Right atrium auricular region (tissue), 2 donors: Measurements from ENCODE around the gene CHKB. TPM values are rescaled to one million over a fixed set of nuclear protein-coding genes. Genes with fewer than 3 reads are reported as not detected.
"Not testable (repeated sequence)": the region's sequence is repeated elsewhere in the genome, so short reads cannot be mapped to it uniquely, and the experiment has no call there.

ENCODE experiments used
- DNase-seq: peaks from one replicate; pipeline ENCODE4 v3.0.0-alpha.2; 2019; ENCODE audit warnings: low spot score
- H3K27ac ChIP-seq, 2 donors: fragments of 200-600 bp; sonication (generic); 1 replicate in 1 of 2; 2 replicates in 1 of 2; pipeline ENCODE4 v1.5.1; 2016 to 2019
- H3K27me3 ChIP-seq, 2 donors: fragments of 200-600 bp; sonication (generic); one replicate each; pipeline versions ENCODE4 v1.5.1 to v1.6.0; 2017 to 2019
- H3K36me3 ChIP-seq: fragments of 200-600 bp; sonication (generic); one replicate; pipeline ENCODE4 v1.5.1; 2016
- H3K4me1 ChIP-seq, 2 donors: fragments of 200-600 bp; sonication (generic); one replicate each; pipeline versions ENCODE4 v1.5.1 to v1.6.0; 2017 to 2019
- H3K4me3 ChIP-seq, 2 donors: fragments of 200-600 bp; sonication (generic); 1 replicate in 1 of 2; 2 replicates in 1 of 2; pipeline ENCODE4 v1.5.1; 2017 to 2019; ENCODE audit warnings: mild to moderate bottlenecking in 1 of 2, moderate library complexity in 1 of 2
- H3K9me3 ChIP-seq, 2 donors: fragments of 200-600 bp; sonication (generic); one replicate each; pipeline ENCODE4 v1.5.1; 2019
- CTCF ChIP-seq, 2 donors: fragments of 200-600 bp; sonication (generic); IDR thresholded peaks; one replicate each; pipeline ENCODE4 v1.5.1; 2019; ENCODE audit warnings: antibody characterized with exemption in 2 of 2
- total RNA-seq, 2 donors: library from RNA; depleted of rRNA; stranded (reverse); fragments of >200 nt; gene quantifications; one replicate each; pipeline ENCODE4 v1.1.0, GENCODE V29; 2016

CHKB gene
- total RNA-seq, 2 donors from 2014 or later: 25.1 to 29.5 TPM

GRCh38 chr22:50535113-50535512 lies 47.5 kb downstream of the CHKB start:
- Histone ChIP-seq H3K4me3 (no peak overlapping the region), H3K36me3 (no peaks in the 10 kb centered on the region), H3K27ac (no peak overlapping the region), H3K4me1 (peaks cover 0 to 35% of the 10 kb centered on the region in 2 donors), H3K27me3 (peaks cover 0 to 7% of the 10 kb centered on the region in 2 donors), H3K9me3 (no peaks in the 10 kb centered on the region)
- no peak for TF ChIP-seq CTCF (IDR thresholded peaks at IDR 0.05)
- DNase-seq: no peak

GRCh38 chr22:50533856-50534711 lies 48.6 kb downstream of the CHKB start:
- DNase-seq, H3K9me3 ChIP-seq, H3K36me3 ChIP-seq, H3K27me3 ChIP-seq, H3K4me3 ChIP-seq: not testable (repeated sequence)
- Histone ChIP-seq H3K4me1 (peaks cover 0 to 39% of the 10 kb centered on the region in 2 donors), H3K27ac (peak overlapping the region in 1 of 2 donors; percentile 10)

GRCh38 chr22:50532824-50533796 lies 49.5 kb downstream of the CHKB start:
- peaks cover 0 to 7% of the 10 kb centered on the region in 2 donors for H3K27me3 ChIP-seq
- peaks cover 0 to 40% of the 10 kb centered on the region in 2 donors for H3K4me1 ChIP-seq
- H3K9me3 ChIP-seq: no peaks in the 10 kb centered on the region
- TF ChIP-seq CTCF (IDR thresholded peaks at IDR 0.05): no peak
- H3K27ac ChIP-seq: peak overlapping the region; percentile 92 to 96
- H3K36me3 ChIP-seq: no peaks in the 10 kb centered on the region
- no peak for DNase-seq
- no peak overlapping the region for H3K4me3 ChIP-seq

DNA sequence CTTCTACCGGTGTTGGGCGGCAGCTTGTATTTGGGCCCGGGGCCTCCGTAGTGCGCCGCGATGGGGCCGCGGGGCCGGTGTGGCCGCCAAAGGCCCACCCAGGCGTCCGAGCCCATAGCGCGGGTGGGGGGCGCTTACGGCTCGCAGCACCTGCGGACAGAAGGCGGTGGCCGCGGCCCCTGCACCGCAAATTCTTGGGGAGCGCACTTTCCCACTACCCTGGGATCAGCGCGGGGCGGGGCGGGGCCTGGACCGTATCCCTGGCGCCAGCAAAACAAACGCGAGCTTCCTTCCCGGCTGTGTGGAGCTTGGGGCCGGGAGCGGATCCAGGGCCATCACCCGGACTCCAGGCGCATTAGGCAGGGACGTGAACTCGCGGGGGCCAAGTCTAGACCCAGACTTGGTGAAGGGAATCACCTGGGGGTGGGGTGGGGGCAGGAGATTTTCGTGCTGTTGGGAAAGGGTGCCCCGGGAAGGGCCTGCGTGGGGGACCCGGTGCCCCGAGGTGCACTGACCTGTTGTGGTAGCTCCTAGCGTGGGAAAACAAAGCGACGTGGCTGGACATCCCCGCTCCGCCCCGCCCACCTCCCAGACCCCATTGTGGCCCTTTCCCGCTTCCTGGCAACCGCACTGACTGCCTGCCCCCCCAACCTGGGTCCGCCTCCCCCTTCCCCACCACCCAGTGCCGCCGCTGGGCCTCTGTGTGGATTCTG lies 50.5 kb downstream of the CHKB start:
- H3K36me3 ChIP-seq: no peaks in the 10 kb centered on the region
- H3K4me1 ChIP-seq: peaks cover 0 to 43% of the 10 kb centered on the region in 2 donors
- peak; percentile 86 for DNase-seq
- H3K4me3 ChIP-seq: peak overlapping the region; percentile 47 to 67
- no peaks in the 10 kb centered on the region for H3K9me3 ChIP-seq
- no peak for TF ChIP-seq CTCF (IDR thresholded peaks at IDR 0.05)
- H3K27me3 ChIP-seq: peaks cover 0 to 7% of the 10 kb centered on the region in 2 donors
- peak overlapping the region; percentile 92 to 96 for H3K27ac ChIP-seq

GRCh38 chr22:50531546-50531961 lies 51.1 kb downstream of the CHKB start:
- H3K27me3 ChIP-seq: peaks cover 0 to 7% of the 10 kb centered on the region in 2 donors
- H3K4me3 ChIP-seq: peak overlapping the region; percentile 47 to 67
- DNase-seq: no peak
- H3K36me3 ChIP-seq: no peaks in the 10 kb centered on the region
- H3K27ac ChIP-seq: peak overlapping the region; percentile 92 to 96
- H3K9me3 ChIP-seq: no peaks in the 10 kb centered on the region
- TF ChIP-seq CTCF (IDR thresholded peaks at IDR 0.05): no peak
- peaks cover 0 to 49% of the 10 kb centered on the region in 2 donors for H3K4me1 ChIP-seq
